GM12865 (cell line): ENCODE results near the gene BRINP3.

Experiments
- DNase-seq: peaks from one replicate; pipeline ENCODE4 v3.0.0; 2010; ENCODE audit warnings: low read depth
- H3K4me3 ChIP-seq: 2 replicates; pipeline ENCODE4 v1.5.1; 2011; ENCODE audit warnings: mild to moderate bottlenecking, low read depth, low read length, control low read depth
- TF ChIP-seq, protein P1 (sequence below): IDR thresholded peaks from 2 replicates; pipeline ENCODE4 v1.5.1; 2011; ENCODE audit warnings: low read length, control low read depth, low read depth, inconsistent platforms; ENCODE audit not compliant: insufficient read depth; ENCODE audit errors: missing control alignments

BRINP3 gene

DNA sequence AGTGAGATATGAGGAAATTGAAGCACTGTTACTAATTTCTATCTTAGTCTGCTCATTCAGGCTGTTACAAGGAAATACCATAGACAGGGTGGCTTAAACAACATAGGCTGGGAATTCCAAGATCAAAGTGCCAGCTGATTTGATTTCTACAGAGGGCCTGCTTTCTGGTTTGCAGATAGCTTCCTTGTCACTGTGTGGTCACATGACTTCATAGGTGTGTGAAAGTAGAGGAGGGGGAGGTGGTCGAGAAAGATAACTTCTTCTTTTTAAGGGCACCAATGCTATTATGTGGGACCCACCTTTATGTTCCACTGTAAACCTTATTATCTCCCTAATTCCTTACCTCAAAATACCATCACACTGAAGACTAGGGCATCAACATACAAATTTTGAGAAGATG lies 6.4 kb upstream of the BRINP3 start:
- DNase-seq, result no peak
- TF ChIP-seq, protein P1, sequence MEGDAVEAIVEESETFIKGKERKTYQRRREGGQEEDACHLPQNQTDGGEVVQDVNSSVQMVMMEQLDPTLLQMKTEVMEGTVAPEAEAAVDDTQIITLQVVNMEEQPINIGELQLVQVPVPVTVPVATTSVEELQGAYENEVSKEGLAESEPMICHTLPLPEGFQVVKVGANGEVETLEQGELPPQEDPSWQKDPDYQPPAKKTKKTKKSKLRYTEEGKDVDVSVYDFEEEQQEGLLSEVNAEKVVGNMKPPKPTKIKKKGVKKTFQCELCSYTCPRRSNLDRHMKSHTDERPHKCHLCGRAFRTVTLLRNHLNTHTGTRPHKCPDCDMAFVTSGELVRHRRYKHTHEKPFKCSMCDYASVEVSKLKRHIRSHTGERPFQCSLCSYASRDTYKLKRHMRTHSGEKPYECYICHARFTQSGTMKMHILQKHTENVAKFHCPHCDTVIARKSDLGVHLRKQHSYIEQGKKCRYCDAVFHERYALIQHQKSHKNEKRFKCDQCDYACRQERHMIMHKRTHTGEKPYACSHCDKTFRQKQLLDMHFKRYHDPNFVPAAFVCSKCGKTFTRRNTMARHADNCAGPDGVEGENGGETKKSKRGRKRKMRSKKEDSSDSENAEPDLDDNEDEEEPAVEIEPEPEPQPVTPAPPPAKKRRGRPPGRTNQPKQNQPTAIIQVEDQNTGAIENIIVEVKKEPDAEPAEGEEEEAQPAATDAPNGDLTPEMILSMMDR, result no peak
- no peak overlapping the region for H3K4me3 ChIP-seq

DNA sequence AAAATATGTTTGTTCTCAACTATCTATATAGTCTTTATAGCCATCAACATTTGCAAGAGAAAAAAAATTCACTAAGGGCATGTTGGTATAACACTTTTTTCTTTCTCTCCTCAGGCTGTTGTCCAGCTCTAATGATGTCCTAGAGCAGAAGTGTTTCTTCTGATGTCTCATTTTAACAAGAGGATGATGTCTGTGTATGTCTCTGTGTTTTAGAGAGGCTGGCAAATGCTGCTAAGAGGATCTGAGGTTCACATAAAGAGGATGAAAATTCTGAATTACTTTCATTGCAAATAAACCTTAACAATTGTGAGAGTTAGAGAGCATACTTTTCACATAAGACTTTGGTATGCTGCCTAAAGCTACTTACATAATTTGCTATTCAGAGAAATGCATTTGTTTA lies 2.6 kb upstream of the BRINP3 start:
- TF ChIP-seq, protein P1, result no peak
- H3K4me3 ChIP-seq, result no peak overlapping the region
- DNase-seq, result no peak

DNA sequence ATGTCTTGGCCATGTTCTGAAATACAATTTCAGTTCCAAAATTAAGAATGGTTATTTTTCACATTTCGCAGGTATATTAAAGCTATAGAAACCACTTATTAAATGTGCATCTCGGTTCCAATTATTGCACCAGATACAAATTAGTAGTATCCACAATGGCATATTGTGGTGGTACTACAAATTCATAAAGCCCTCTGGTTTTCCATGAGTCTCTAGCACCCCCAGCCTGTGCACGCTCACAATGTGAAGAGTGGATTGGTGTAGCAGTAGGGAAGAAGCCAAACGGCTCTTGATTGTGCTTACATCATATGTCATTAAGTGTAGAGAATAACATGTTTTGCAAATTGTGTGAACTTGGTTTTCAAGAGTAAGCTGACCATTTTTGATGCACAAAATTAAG lies 1.9 kb upstream of the BRINP3 start:
- H3K4me3 ChIP-seq, result no peak overlapping the region
- TF ChIP-seq, protein P1, result no peak
- DNase-seq, result no peak

DNA sequence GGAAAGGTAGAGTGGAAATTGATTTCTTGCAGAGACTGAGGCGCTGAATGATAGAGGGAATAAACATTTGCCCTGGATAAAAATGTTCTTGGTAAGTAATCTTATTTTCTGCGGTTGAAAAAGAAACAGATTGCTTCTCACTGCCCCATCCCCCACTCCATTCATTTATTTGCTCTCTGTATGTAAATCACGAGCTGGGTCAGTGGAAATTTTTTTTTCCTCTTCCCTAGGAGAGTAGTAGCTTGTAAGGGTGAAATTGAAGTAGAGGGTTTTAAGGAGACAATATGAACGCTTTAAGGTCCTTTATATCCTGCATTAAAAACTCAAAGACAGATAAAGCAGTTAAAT lies 1.4 kb upstream of the BRINP3 start:
- DNase-seq, result no peak
- no peak overlapping the region for H3K4me3 ChIP-seq
- TF ChIP-seq, protein P1, result no peak

DNA sequence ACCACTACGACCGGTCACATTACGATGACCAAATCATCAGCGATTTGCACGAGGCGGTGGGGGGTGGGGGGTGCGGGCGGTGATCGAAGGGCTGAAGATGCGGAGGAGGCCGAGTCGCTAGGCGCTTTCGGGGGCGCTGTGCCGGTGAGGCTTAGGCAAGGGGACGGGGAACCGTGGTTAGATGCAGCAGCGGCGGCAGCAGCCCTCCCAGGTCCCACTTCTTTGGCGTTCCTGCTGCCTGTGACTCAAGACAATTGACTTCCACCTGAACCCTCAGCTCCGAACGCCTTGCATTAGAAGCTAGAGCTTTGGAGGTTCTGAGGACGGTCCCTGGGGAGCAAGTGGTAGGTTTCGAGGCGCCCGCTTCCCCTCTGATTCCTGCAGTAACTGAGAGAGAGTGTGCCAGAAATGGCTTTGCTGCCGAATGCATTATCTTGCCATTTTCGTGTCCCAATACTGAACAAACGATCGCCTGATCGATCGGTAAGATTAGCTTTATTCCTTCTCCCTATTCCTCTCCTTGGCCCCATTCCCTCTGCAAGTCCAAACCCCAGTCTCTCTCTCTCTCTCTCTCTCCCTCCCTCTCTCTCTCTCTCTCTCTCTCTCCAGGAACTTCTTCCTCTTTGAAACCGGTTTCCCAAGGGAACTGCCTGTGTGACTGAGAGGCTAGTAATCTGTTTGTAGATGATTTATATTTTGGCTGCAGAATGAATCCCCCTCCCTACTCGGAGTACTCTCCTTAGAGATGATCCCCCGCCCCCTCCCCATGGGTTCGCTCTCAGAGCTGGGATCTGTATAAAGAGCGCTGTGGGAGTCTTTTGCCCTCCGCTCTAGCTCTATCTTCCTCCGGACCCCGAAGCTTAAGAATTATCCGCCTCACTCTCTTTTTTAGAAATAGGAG lies 735 bp upstream of the BRINP3 start:
- TF ChIP-seq, protein P1, result no peak
- peak; percentile 32 for DNase-seq
- H3K4me3 ChIP-seq, result no peak overlapping the region

DNA sequence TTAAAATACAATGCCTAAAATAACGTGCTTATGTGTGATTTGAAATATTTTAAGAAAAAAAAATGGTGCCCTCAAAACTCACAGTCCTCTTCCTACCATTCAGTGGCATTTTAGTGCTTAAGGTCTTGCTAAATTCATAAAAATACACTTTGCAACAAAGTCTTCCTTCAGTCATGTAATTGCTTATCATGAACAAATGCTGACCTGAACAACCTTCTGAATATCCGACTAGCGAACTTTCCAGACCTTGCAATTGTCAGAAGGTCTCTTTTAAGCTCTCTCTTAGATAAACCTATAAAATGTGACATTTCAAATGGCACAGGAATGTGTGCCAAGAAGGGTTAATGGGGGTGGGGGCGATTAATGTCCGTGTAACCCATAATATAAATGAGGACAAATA lies 858 bp downstream of the BRINP3 start:
- no peak for DNase-seq
- no peak overlapping the region for H3K4me3 ChIP-seq

DNA sequence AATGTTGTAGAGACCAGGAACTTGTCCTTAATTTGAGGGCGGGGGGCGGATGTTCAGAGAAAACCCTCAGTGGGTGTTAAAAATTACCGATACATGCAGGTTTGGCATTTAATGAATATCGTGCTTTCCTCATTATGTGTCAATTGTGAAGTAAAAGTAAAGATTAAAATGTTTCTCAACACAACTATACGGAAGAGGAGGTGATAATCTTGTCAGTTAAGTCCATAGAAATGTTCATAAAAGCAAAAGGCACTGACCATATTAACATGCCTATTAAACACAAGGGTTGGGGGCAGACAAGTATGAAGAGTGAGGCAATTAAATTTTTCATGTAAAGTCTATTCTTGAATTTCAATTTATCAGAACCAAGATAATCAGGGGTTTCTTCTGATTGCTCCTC lies 1.3 kb downstream of the BRINP3 start:
- TF ChIP-seq, protein P1, result no peak
- DNase-seq, result no peak
- H3K4me3 ChIP-seq, result no peak overlapping the region

More for the DNA sequence above, 858 bp downstream of the BRINP3 start:
- TF ChIP-seq, protein P1, result no peak
